ENCODE measurements around the gene BRK1.

The BRK1 gene

DNA sequence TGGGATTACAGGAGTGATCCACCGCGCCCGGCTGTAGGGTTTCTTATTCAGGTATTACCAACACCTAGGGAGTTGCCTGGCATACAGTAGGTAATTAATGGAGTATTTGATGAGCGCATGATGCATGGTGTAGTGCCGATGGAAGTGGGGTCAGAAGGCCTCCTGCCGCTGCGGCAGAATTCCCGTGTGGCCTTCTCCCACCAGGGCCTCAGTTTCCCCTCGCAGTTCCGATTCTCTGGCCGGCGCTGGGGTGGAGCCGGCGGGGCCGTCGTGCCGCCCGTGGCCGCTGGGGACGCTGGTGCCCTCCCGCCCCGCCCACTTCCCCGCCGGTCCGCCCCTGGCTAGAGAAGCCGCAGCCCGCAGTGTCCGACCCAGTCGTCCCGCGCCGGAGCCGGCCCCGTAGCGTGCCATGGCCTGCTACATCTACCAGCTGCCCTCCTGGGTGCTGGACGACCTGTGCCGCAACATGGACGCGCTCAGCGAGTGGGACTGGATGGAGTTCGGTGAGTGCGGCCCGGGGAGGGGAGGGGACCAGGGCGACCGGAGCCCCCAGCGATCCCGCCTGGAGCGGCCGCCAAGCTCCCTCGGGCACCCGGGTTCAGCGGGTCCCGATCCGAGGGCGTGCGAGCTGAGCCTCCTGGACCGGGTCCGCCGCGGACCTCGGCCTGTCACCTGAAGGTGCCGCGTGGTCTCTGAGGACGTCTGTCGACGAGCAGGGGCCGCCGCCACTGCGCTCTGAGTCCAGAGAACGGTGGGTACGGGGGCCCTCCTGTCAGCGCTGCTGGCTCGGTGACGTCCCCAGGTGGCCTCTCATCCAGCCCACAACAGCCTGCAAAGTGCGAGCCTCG is 49.3 kb downstream of the BRK1 start, which contains the start of gene IRAK2 (continued):
- TF ChIP-seq ZNF830 (tag by site-specific recombination; IDR thresholded peaks at IDR 0.05; ENCODE audit: low read depth) (no peak), ZNF324 (tag by site-specific recombination; IDR thresholded peaks at IDR 0.05) (0 out of 2 replicates have a peak, but pooled peaks have one; percentile 26), ZNF138 (tag by site-specific recombination; IDR thresholded peaks at IDR 0.05; ENCODE audit: borderline replicate concordance) (no peak), HOXA7 (CRISPR knock-in tag; IDR thresholded peaks at IDR 0.05; ENCODE audit: borderline replicate concordance) (no peak), ZNF2 (tag by site-specific recombination; IDR thresholded peaks at IDR 0.05) (peak; percentile 84), MEIS1 (CRISPR knock-in tag; IDR thresholded peaks at IDR 0.05; ENCODE audit: borderline replicate concordance) (no peak), YY1 (tag by site-specific recombination; IDR thresholded peaks at IDR 0.05) (no peak), GLIS2 (tag by site-specific recombination; IDR thresholded peaks at IDR 0.05) (peak; percentile 91), ZNF416 (tag by site-specific recombination; IDR thresholded peaks at IDR 0.05) (no peak), BCL11A (tag by site-specific recombination; IDR thresholded peaks at IDR 0.05; ENCODE audit: low read depth) (no peak), ZNF221 (tag by site-specific recombination; IDR thresholded peaks at IDR 0.05; ENCODE audit: borderline replicate concordance) (no peak), IKZF3 (tag by site-specific recombination; IDR thresholded peaks at IDR 0.05) (no peak), ZNF146 (tag by site-specific recombination; IDR thresholded peaks at IDR 0.05) (no peak), ZNF19 (tag by site-specific recombination; IDR thresholded peaks at IDR 0.05; ENCODE audit: low read depth) (no peak), ZNF112 (tag by site-specific recombination; IDR thresholded peaks at IDR 0.05) (no peak), ZNF548 (tag by site-specific recombination; IDR thresholded peaks at IDR 0.05) (no peak)
- TF ChIP-seq, protein P1, sequence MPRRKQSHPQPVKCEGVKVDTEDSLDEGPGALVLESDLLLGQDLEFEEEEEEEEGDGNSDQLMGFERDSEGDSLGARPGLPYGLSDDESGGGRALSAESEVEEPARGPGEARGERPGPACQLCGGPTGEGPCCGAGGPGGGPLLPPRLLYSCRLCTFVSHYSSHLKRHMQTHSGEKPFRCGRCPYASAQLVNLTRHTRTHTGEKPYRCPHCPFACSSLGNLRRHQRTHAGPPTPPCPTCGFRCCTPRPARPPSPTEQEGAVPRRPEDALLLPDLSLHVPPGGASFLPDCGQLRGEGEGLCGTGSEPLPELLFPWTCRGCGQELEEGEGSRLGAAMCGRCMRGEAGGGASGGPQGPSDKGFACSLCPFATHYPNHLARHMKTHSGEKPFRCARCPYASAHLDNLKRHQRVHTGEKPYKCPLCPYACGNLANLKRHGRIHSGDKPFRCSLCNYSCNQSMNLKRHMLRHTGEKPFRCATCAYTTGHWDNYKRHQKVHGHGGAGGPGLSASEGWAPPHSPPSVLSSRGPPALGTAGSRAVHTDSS (tag by site-specific recombination; IDR thresholded peaks at IDR 0.05) = no peak
- TF ChIP-seq, protein P2, sequence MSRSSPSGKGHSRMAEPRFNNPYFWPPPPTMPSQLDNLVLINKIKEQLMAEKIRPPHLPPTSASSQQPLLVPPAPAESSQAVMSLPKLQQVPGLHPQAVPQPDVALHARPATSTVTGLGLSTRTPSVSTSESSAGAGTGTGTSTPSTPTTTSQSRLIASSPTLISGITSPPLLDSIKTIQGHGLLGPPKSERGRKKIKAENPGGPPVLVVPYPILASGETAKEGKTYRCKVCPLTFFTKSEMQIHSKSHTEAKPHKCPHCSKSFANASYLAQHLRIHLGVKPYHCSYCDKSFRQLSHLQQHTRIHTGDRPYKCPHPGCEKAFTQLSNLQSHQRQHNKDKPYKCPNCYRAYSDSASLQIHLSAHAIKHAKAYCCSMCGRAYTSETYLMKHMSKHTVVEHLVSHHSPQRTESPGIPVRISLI (tag by site-specific recombination; IDR thresholded peaks at IDR 0.05) = no peak
- TF ChIP-seq, protein P3, sequence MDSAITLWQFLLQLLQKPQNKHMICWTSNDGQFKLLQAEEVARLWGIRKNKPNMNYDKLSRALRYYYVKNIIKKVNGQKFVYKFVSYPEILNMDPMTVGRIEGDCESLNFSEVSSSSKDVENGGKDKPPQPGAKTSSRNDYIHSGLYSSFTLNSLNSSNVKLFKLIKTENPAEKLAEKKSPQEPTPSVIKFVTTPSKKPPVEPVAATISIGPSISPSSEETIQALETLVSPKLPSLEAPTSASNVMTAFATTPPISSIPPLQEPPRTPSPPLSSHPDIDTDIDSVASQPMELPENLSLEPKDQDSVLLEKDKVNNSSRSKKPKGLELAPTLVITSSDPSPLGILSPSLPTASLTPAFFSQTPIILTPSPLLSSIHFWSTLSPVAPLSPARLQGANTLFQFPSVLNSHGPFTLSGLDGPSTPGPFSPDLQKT (IDR thresholded peaks at IDR 0.05; ENCODE audit: borderline replicate concordance, low read depth, low read length) = no peak
- TF ChIP-seq, protein P4, sequence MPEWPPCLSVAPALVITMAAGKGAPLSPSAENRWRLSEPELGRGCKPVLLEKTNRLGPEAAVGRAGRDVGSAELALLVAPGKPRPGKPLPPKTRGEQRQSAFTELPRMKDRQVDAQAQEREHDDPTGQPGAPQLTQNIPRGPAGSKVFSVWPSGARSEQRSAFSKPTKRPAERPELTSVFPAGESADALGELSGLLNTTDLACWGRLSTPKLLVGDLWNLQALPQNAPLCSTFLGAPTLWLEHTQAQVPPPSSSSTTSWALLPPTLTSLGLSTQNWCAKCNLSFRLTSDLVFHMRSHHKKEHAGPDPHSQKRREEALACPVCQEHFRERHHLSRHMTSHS (tag by site-specific recombination; IDR thresholded peaks at IDR 0.05) = no peak
- TF ChIP-seq, protein P5, sequence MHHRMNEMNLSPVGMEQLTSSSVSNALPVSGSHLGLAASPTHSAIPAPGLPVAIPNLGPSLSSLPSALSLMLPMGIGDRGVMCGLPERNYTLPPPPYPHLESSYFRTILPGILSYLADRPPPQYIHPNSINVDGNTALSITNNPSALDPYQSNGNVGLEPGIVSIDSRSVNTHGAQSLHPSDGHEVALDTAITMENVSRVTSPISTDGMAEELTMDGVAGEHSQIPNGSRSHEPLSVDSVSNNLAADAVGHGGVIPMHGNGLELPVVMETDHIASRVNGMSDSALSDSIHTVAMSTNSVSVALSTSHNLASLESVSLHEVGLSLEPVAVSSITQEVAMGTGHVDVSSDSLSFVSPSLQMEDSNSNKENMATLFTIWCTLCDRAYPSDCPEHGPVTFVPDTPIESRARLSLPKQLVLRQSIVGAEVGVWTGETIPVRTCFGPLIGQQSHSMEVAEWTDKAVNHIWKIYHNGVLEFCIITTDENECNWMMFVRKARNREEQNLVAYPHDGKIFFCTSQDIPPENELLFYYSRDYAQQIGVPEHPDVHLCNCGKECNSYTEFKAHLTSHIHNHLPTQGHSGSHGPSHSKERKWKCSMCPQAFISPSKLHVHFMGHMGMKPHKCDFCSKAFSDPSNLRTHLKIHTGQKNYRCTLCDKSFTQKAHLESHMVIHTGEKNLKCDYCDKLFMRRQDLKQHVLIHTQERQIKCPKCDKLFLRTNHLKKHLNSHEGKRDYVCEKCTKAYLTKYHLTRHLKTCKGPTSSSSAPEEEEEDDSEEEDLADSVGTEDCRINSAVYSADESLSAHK (tag by site-specific recombination; IDR thresholded peaks at IDR 0.05) = no peak; the same call in 1 of the 2 replicates
- TF ChIP-seq, protein P6, sequence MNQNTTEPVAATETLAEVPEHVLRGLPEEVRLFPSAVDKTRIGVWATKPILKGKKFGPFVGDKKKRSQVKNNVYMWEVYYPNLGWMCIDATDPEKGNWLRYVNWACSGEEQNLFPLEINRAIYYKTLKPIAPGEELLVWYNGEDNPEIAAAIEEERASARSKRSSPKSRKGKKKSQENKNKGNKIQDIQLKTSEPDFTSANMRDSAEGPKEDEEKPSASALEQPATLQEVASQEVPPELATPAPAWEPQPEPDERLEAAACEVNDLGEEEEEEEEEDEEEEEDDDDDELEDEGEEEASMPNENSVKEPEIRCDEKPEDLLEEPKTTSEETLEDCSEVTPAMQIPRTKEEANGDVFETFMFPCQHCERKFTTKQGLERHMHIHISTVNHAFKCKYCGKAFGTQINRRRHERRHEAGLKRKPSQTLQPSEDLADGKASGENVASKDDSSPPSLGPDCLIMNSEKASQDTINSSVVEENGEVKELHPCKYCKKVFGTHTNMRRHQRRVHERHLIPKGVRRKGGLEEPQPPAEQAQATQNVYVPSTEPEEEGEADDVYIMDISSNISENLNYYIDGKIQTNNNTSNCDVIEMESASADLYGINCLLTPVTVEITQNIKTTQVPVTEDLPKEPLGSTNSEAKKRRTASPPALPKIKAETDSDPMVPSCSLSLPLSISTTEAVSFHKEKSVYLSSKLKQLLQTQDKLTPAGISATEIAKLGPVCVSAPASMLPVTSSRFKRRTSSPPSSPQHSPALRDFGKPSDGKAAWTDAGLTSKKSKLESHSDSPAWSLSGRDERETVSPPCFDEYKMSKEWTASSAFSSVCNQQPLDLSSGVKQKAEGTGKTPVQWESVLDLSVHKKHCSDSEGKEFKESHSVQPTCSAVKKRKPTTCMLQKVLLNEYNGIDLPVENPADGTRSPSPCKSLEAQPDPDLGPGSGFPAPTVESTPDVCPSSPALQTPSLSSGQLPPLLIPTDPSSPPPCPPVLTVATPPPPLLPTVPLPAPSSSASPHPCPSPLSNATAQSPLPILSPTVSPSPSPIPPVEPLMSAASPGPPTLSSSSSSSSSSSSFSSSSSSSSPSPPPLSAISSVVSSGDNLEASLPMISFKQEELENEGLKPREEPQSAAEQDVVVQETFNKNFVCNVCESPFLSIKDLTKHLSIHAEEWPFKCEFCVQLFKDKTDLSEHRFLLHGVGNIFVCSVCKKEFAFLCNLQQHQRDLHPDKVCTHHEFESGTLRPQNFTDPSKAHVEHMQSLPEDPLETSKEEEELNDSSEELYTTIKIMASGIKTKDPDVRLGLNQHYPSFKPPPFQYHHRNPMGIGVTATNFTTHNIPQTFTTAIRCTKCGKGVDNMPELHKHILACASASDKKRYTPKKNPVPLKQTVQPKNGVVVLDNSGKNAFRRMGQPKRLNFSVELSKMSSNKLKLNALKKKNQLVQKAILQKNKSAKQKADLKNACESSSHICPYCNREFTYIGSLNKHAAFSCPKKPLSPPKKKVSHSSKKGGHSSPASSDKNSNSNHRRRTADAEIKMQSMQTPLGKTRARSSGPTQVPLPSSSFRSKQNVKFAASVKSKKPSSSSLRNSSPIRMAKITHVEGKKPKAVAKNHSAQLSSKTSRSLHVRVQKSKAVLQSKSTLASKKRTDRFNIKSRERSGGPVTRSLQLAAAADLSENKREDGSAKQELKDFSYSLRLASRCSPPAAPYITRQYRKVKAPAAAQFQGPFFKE (tag by site-specific recombination; IDR thresholded peaks at IDR 0.05; ENCODE audit: borderline replicate concordance) = no peak

Measured in HEK293 (cell line).